Germinal center (tissue), 1 donor: ENCODE data around the gene CENPP.

Experiments used
- DNase-seq: peaks from one replicate; pipeline ENCODE4 v3.0.0; 2012; ENCODE audit warnings: mixed read lengths, low spot score

Gene CENPP

GRCh38 chr9:92659601-92660000 lies 333.8 kb downstream of the CENPP start:
- no peak for DNase-seq

DNA sequence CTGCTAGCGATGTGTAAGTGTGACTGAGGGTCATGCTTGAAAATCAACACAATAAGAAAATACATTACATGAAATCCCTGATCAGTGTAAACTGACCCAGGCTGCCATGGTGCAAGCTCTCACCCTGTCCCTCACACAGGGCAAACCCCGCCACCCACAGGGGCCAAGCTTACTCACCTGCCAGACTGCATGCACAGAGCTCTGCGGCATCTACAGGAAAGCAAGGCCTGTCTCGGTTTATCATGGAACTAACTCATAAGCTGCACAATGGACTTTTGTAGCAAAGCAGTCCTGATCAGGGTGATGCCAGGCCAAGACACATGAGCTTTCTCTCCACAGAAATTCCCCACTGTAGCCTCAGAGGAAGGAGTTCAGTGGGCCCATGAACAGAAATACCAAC lies 334.5 kb downstream of the CENPP start:
- DNase-seq, result no peak

DNA sequence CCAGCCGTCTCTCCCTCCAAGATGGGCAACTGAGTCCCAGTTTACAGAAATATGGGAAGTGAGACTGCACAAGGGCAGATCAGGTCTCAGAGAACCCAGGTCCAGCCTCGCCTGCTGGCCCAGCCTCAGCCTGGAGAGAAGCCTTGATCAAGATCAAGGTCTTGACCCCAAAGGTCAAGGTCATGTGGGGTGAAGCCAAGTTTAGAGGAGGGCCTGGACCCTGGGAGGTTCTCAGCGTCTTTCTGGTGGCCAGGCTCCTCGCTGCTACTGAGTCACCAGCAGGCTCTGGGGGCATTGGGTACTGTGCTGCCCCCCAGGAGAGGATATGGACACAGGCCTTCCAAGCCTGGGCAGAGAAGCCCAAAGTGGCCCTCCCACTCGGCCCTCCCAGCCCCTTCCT lies 335.4 kb downstream of the CENPP start:
- no peak for DNase-seq

DNA sequence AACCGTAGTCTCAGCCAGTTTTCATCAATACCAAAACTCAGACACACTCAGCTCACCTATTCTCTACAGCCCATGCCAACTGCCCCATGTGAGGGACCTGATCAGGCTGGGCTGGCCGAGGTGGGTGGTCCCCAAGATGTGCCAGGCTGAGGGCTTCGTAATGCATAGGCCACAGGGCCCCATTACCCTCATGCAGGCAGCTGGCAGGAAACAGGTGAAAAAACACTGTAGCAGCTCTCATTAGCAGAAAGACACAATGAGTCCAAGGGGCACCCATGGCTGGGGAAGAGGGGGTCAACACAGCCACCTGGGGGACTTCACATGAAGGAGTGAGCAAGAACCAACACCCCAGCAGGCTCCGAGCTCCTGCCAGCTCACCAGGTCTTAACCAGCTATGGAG lies 336.0 kb downstream of the CENPP start:
- DNase-seq, result no peak

DNA sequence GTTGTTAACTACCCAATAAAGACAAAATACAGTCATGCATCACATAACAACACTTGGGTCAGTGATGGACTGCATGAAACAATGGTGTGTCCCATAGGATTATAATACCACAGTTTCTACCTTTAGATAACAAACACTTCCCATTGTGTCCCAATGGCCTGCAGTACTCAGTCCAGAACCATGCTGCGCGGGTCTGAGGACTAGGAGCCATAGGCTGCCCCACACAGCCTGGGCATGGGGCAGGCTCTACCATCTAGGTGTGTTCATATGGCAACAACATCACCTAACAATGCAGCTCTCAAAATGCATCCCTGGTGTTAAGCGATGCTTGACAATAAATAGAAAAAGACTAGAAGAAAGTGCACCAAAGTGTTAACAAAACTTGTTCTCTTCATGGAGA lies 337.4 kb downstream of the CENPP start:
- DNase-seq, result no peak

- no peak for DNase-seq
These were observed 338.2 kb downstream of the CENPP start for GRCh38 chr9:92663951-92664350.

- no peak for DNase-seq
These were observed 338.8 kb downstream of the CENPP start for GRCh38 chr9:92664394-92665152.

- no peak for DNase-seq
These were observed 340.1 kb downstream of the CENPP start for GRCh38 chr9:92665836-92666235.

DNA sequence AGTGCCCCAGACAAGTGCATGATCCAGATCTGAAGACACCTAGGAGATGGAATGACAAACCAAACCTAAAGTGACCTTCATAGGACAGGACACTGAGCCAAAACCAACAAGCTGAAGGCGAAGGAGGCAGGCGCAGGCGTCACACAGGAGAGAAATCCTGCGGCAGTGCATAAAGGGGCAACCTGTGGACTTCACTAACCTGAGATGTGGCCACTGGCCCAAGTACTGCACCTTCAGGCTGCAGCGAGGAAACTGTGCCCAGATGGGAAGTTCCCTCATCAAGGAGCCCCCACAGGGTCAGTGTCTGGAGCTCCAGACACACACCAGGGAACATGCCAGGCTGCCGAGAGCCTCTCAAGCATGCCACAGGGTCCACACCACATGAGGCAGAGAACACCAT lies 340.5 kb downstream of the CENPP start:
- DNase-seq, result no peak

GRCh38 chr9:92666912-92667532 lies 341.3 kb downstream of the CENPP start:
- no peak for DNase-seq

DNA sequence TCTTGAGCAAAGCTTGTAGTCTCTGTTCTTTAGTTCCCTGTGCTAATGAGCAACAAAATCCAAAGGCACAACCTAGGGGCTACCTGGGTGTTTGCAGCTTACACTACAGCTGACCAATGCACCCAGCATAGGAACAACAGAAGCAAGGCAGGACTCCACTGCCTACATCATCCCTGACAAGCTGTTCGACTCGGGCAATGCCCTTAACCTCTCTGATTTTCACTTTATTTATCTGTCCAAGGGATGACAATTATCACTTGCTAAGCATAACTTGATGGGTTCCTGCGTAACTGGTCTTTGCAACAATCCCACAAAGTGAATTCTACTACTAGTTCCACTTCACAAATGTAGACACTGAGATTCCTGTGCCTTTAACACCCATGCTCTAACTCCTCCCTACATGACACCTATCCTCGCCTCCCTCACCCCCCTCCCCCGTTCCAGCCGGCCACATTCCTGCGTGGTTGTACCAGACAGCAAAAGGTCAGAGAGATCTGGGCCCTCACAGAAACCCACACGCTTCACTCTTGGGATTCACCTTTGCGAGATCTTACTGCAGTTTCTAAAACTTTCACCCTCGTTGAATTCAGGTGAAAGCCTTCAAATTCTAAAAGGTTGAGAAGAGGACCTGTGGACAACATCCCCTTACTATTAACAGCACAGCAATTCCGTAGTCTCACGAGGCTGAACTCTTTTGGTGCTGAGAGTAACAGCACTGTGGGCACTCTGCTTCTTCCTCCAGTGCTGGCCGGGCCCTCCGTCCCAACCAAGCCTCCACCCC lies 343.2 kb downstream of the CENPP start:
- DNase-seq, result no peak

- peak; percentile 66 for DNase-seq
These were observed 343.8 kb downstream of the CENPP start for GRCh38 chr9:92669527-92669889.
